ENCODE measurements around the gene TMEM266. TPM values are rescaled to one million over a fixed set of nuclear protein-coding genes. Genes with fewer than 3 reads are reported as not detected.
A peak's percentile ranks its signal among the peaks of the same experiment; 100 is the strongest.

The TMEM266 gene
- polyA plus RNA-seq, 1 donor from 2014 or later: 0.20 TPM

- Mint-ChIP-seq H3K27ac (no peak overlapping the region), H3K36me3 (no peaks in the 10 kb centered on the region), H3K27me3 (peaks cover 2% of the 10 kb centered on the region), H3K4me1 (no peaks in the 10 kb centered on the region), H3K4me3 (no peak overlapping the region), H3K9me3 (no peaks in the 10 kb centered on the region)
Observed at GRCh38 chr15:76158226-76158625, 98.4 kb downstream of the TMEM266 start.

GRCh38 chr15:76158815-76159214, 99.0 kb downstream of the TMEM266 start:
- no peaks in the 10 kb centered on the region for H3K4me1 Mint-ChIP-seq
- H3K4me3 Mint-ChIP-seq: no peak overlapping the region
- no peaks in the 10 kb centered on the region for H3K36me3 Mint-ChIP-seq
- no peaks in the 10 kb centered on the region for H3K9me3 Mint-ChIP-seq
- no peak overlapping the region for H3K27ac Mint-ChIP-seq
- peaks cover 2% of the 10 kb centered on the region for H3K27me3 Mint-ChIP-seq

GRCh38 chr15:76159282-76159681, 99.5 kb downstream of the TMEM266 start:
- Mint-ChIP-seq H3K4me1 (no peaks in the 10 kb centered on the region), H3K36me3 (no peaks in the 10 kb centered on the region), H3K9me3 (no peaks in the 10 kb centered on the region), H3K27me3 (peaks cover 2% of the 10 kb centered on the region), H3K27ac (no peak overlapping the region), H3K4me3 (no peak overlapping the region)

GRCh38 chr15:76160426-76161152, 100.8 kb downstream of the TMEM266 start:
- H3K4me3 Mint-ChIP-seq: no peak overlapping the region
- H3K27ac Mint-ChIP-seq: peak overlapping the region in 1 of 3 donors; percentile 57
- H3K27me3 Mint-ChIP-seq: peaks cover 2% of the 10 kb centered on the region

GRCh38 chr15:76161153-76162035, 101.6 kb downstream of the TMEM266 start:
- no peak overlapping the region for H3K27ac Mint-ChIP-seq
- no peaks in the 10 kb centered on the region for H3K9me3 Mint-ChIP-seq
- peaks cover 2% of the 10 kb centered on the region for H3K27me3 Mint-ChIP-seq
- H3K36me3 Mint-ChIP-seq: no peaks in the 10 kb centered on the region
- no peak overlapping the region for H3K4me3 Mint-ChIP-seq
- H3K4me1 Mint-ChIP-seq: no peaks in the 10 kb centered on the region

More at GRCh38 chr15:76160426-76161152, 100.8 kb downstream of the TMEM266 start:
- no peaks in the 10 kb centered on the region for H3K4me1 Mint-ChIP-seq
- no peaks in the 10 kb centered on the region for H3K36me3 Mint-ChIP-seq
- no peaks in the 10 kb centered on the region for H3K9me3 Mint-ChIP-seq

- Mint-ChIP-seq H3K4me1 (no peaks in the 10 kb centered on the region), H3K4me3 (no peak overlapping the region), H3K27me3 (peaks cover 2% of the 10 kb centered on the region), H3K36me3 (no peaks in the 10 kb centered on the region), H3K9me3 (no peaks in the 10 kb centered on the region), H3K27ac (no peak overlapping the region)
Observed at GRCh38 chr15:76162036-76162398, 102.2 kb downstream of the TMEM266 start.

GRCh38 chr15:76162784-76163456, 103.1 kb downstream of the TMEM266 start:
- H3K4me3 Mint-ChIP-seq: no peak overlapping the region
- H3K9me3 Mint-ChIP-seq: no peaks in the 10 kb centered on the region
- H3K27ac Mint-ChIP-seq: no peak overlapping the region
- H3K27me3 Mint-ChIP-seq: peaks cover 2% of the 10 kb centered on the region
- H3K36me3 Mint-ChIP-seq: no peaks in the 10 kb centered on the region
- no peaks in the 10 kb centered on the region for H3K4me1 Mint-ChIP-seq

- Mint-ChIP-seq H3K4me1 (no peaks in the 10 kb centered on the region), H3K4me3 (no peak overlapping the region), H3K27ac (no peak overlapping the region), H3K27me3 (peaks cover 2% of the 10 kb centered on the region), H3K36me3 (no peaks in the 10 kb centered on the region), H3K9me3 (no peaks in the 10 kb centered on the region)
Observed at GRCh38 chr15:76163457-76164295, 103.9 kb downstream of the TMEM266 start.

GRCh38 chr15:76164602-76165001, 104.8 kb downstream of the TMEM266 start:
- no peaks in the 10 kb centered on the region for H3K36me3 Mint-ChIP-seq
- peaks cover 2% of the 10 kb centered on the region for H3K27me3 Mint-ChIP-seq
- no peaks in the 10 kb centered on the region for H3K4me1 Mint-ChIP-seq
- H3K9me3 Mint-ChIP-seq: no peaks in the 10 kb centered on the region
- no peak overlapping the region for H3K4me3 Mint-ChIP-seq
- H3K27ac Mint-ChIP-seq: no peak overlapping the region

GRCh38 chr15:76165951-76166350, 106.2 kb downstream of the TMEM266 start:
- H3K27ac Mint-ChIP-seq: no peak overlapping the region

GRCh38 chr15:76168237-76168984, 108.6 kb downstream of the TMEM266 start:
- Mint-ChIP-seq H3K9me3 (no peaks in the 10 kb centered on the region), H3K27me3 (no peaks in the 10 kb centered on the region), H3K27ac (no peak overlapping the region), H3K4me1 (no peaks in the 10 kb centered on the region), H3K4me3 (no peak overlapping the region), H3K36me3 (no peaks in the 10 kb centered on the region)

More at GRCh38 chr15:76165951-76166350, 106.2 kb downstream of the TMEM266 start:
- Mint-ChIP-seq H3K4me1 (no peaks in the 10 kb centered on the region), H3K4me3 (no peak overlapping the region), H3K9me3 (no peaks in the 10 kb centered on the region), H3K36me3 (no peaks in the 10 kb centered on the region), H3K27me3 (no peaks in the 10 kb centered on the region)

- Mint-ChIP-seq H3K27ac (no peak overlapping the region), H3K27me3 (no peaks in the 10 kb centered on the region), H3K9me3 (peaks cover 0 to 1% (median 0%) of the 10 kb centered on the region in 3 donors), H3K4me1 (no peaks in the 10 kb centered on the region), H3K36me3 (no peaks in the 10 kb centered on the region), H3K4me3 (no peak overlapping the region)
Observed at GRCh38 chr15:76169018-76169417, 109.2 kb downstream of the TMEM266 start.

GRCh38 chr15:76169911-76170800, 110.4 kb downstream of the TMEM266 start:
- no peak overlapping the region for H3K4me3 Mint-ChIP-seq
- no peaks in the 10 kb centered on the region for H3K36me3 Mint-ChIP-seq
- H3K9me3 Mint-ChIP-seq: peaks cover 0 to 1% (median 0%) of the 10 kb centered on the region in 3 donors
- no peaks in the 10 kb centered on the region for H3K27me3 Mint-ChIP-seq
- no peaks in the 10 kb centered on the region for H3K4me1 Mint-ChIP-seq
- H3K27ac Mint-ChIP-seq: no peak overlapping the region

All from IgD-negative memory B cell (primary cell).